ENCODE measurements around the gene IFITM5. TPM values are rescaled to one million over a fixed set of nuclear protein-coding genes. Genes with fewer than 3 reads are reported as not detected.

The IFITM5 gene
- total and polyA plus RNA-seq, 2 experiments from 2014 or later, result not detected

GRCh38 chr11:272931-273198 is 26.5 kb downstream of the IFITM5 start:
- no peak overlapping the region for H3K27ac ChIP-seq
- H3K27me3 ChIP-seq (replicated peaks; ENCODE audit: insufficient read depth), result peaks cover 16% of the 10 kb centered on the region
- no peak overlapping the region for H3K4me3 ChIP-seq
- no peaks in the 10 kb centered on the region for H4K20me1 ChIP-seq (ENCODE audit: insufficient read depth)
- in situ Hi-C loops (cut with MboI), result no loop called here
- H3K9me3 ChIP-seq (ENCODE audit: low read depth), result no peaks in the 10 kb centered on the region
- TF ChIP-seq EZH2 (IDR thresholded peaks at IDR 0.05; ENCODE audit: insufficient read depth, poor library complexity, severe bottlenecking), result no peak
- no peak for TF ChIP-seq EZH2phosphoT487 (IDR thresholded peaks at IDR 0.05; ENCODE audit: insufficient read depth, low read depth)
- no peak overlapping the region for H2AFZ ChIP-seq
- no peak overlapping the region for H3K4me2 ChIP-seq (ENCODE audit: unreplicated experiment)
- H3K9ac ChIP-seq, result no peak overlapping the region
- DNase-seq, result no peak
- H3K79me2 ChIP-seq (ENCODE audit: insufficient read depth), result no peaks in the 10 kb centered on the region
- H3F3A ChIP-seq (ENCODE audit: insufficient read depth), result peaks cover 4% of the 10 kb centered on the region
- H3K4me1 ChIP-seq (ENCODE audit: insufficient read depth), result no peaks in the 10 kb centered on the region
- H3K36me3 ChIP-seq (ENCODE audit: low read depth), result no peaks in the 10 kb centered on the region
- WGBS, 2 experiments (ENCODE audit: low coverage in 1 of 2, low lambda C conversion rate in 2 of 2, missing lambda C conversion rate in 2 of 2), result 72 to 75% methylated on average over 5 to 6 of the region's 6 CpGs
- no peaks in the 10 kb centered on the region for H3K9me2 ChIP-seq (ENCODE audit: insufficient read depth)

- H3K27me3 ChIP-seq (replicated peaks; ENCODE audit: insufficient read depth), result peaks cover 12% of the 10 kb centered on the region; the same call in 1 of the 2 replicates
- 70% methylated on average over 19 to 21 of the region's 22 CpGs for WGBS, 2 experiments (ENCODE audit: low coverage in 1 of 2, low lambda C conversion rate in 2 of 2, missing lambda C conversion rate in 2 of 2)
- no peaks in the 10 kb centered on the region for H3K36me3 ChIP-seq (ENCODE audit: low read depth)
- TF ChIP-seq EZH2phosphoT487 (IDR thresholded peaks at IDR 0.05; ENCODE audit: insufficient read depth, low read depth), result no peak
- no peak for TF ChIP-seq EZH2 (IDR thresholded peaks at IDR 0.05; ENCODE audit: insufficient read depth, poor library complexity, severe bottlenecking)
- H3F3A ChIP-seq (ENCODE audit: insufficient read depth), result peaks cover 4% of the 10 kb centered on the region
- no peak overlapping the region for H3K4me2 ChIP-seq (ENCODE audit: unreplicated experiment)
- no peak for DNase-seq
- H3K9me3 ChIP-seq (ENCODE audit: low read depth), result no peaks in the 10 kb centered on the region
- H3K9ac ChIP-seq, result no peak overlapping the region
- H3K4me3 ChIP-seq, result no peak overlapping the region
- H3K9me2 ChIP-seq (ENCODE audit: insufficient read depth), result no peaks in the 10 kb centered on the region
- no peaks in the 10 kb centered on the region for H4K20me1 ChIP-seq (ENCODE audit: insufficient read depth)
- no peak overlapping the region for H2AFZ ChIP-seq
- in situ Hi-C loops (cut with MboI), result no loop called here
- no peaks in the 10 kb centered on the region for H3K79me2 ChIP-seq (ENCODE audit: insufficient read depth)
- H3K4me1 ChIP-seq (ENCODE audit: insufficient read depth), result no peaks in the 10 kb centered on the region
- H3K27ac ChIP-seq, result no peak overlapping the region
These were observed 27.0 kb downstream of the IFITM5 start for GRCh38 chr11:272195-272930.

- no peak overlapping the region for H3K27ac ChIP-seq
- no peaks in the 10 kb centered on the region for H3K4me1 ChIP-seq (ENCODE audit: insufficient read depth)
- H3K9me3 ChIP-seq (ENCODE audit: low read depth), result no peaks in the 10 kb centered on the region
- no peak for DNase-seq
- no peak overlapping the region for H3K9ac ChIP-seq
- peaks cover 4% of the 10 kb centered on the region for H3F3A ChIP-seq (ENCODE audit: insufficient read depth)
- no peaks in the 10 kb centered on the region for H4K20me1 ChIP-seq (ENCODE audit: insufficient read depth)
- peaks cover 11% of the 10 kb centered on the region; the same call in 1 of the 2 replicates for H3K27me3 ChIP-seq (replicated peaks; ENCODE audit: insufficient read depth)
- no peak overlapping the region for H3K4me2 ChIP-seq (ENCODE audit: unreplicated experiment)
- in situ Hi-C loops (cut with MboI), result no loop called here
- H3K79me2 ChIP-seq (ENCODE audit: insufficient read depth), result no peaks in the 10 kb centered on the region
- H2AFZ ChIP-seq, result no peak overlapping the region
- TF ChIP-seq EZH2phosphoT487 (IDR thresholded peaks at IDR 0.05; ENCODE audit: insufficient read depth, low read depth) (no peak), EZH2 (IDR thresholded peaks at IDR 0.05; ENCODE audit: insufficient read depth, poor library complexity, severe bottlenecking) (no peak)
- WGBS, 2 experiments (ENCODE audit: low coverage in 1 of 2, low lambda C conversion rate in 2 of 2, missing lambda C conversion rate in 2 of 2), result 75 to 83% methylated on average over 8 of the region's 8 CpGs
- no peak overlapping the region for H3K4me3 ChIP-seq
- no peaks in the 10 kb centered on the region for H3K36me3 ChIP-seq (ENCODE audit: low read depth)
- no peaks in the 10 kb centered on the region for H3K9me2 ChIP-seq (ENCODE audit: insufficient read depth)
These were observed 28.0 kb downstream of the IFITM5 start for GRCh38 chr11:271319-271715.

GRCh38 chr11:270451-271318 is 28.6 kb downstream of the IFITM5 start:
- Histone ChIP-seq H3K79me2 (ENCODE audit: insufficient read depth) (no peaks in the 10 kb centered on the region), H3K9me2 (ENCODE audit: insufficient read depth) (no peaks in the 10 kb centered on the region), H3K9ac (no peak overlapping the region), H4K20me1 (ENCODE audit: insufficient read depth) (no peaks in the 10 kb centered on the region), H3F3A (ENCODE audit: insufficient read depth) (peaks cover 4% of the 10 kb centered on the region), H2AFZ (no peak overlapping the region), H3K4me3 (no peak overlapping the region), H3K9me3 (ENCODE audit: low read depth) (no peaks in the 10 kb centered on the region), H3K36me3 (ENCODE audit: low read depth) (no peaks in the 10 kb centered on the region), H3K27ac (no peak overlapping the region), H3K4me2 (ENCODE audit: unreplicated experiment) (no peak overlapping the region), H3K27me3 (replicated peaks; ENCODE audit: insufficient read depth) (0 out of 2 replicates have a peak, but pooled peaks cover 5% of the 10 kb centered on the region), H3K4me1 (ENCODE audit: insufficient read depth) (no peaks in the 10 kb centered on the region)
- no peak for TF ChIP-seq EZH2 (IDR thresholded peaks at IDR 0.05; ENCODE audit: insufficient read depth, poor library complexity, severe bottlenecking)
- TF ChIP-seq EZH2phosphoT487 (IDR thresholded peaks at IDR 0.05; ENCODE audit: insufficient read depth, low read depth), result no peak
- 61 to 69% methylated on average over 17 to 18 of the region's 18 CpGs for WGBS, 2 experiments (ENCODE audit: low coverage in 1 of 2, low lambda C conversion rate in 2 of 2, missing lambda C conversion rate in 2 of 2)
- no peak for DNase-seq
- in situ Hi-C loops (cut with MboI), result no loop called here

Measured in GM23248 (cell line).